Sigmoid colon (tissue), 4 donors: ENCODE data around the gene ARHGEF10L.

Experiments
- CTCF ChIP-seq, 4 experiments: fragments of 450-650 bp in 3 of 4; fragments of 200-600 bp in 1 of 4; IDR thresholded peaks; one replicate each; pipeline ENCODE4 v1.5.1; 2016 to 2019; ENCODE audit warnings: antibody characterized with exemption in 4 of 4, mild to moderate bottlenecking in 3 of 4, moderate library complexity in 2 of 4
- EP300 ChIP-seq, 4 donors: sonication (generic); formaldehyde crosslinking; IDR thresholded peaks; one replicate each; pipeline ENCODE4 v1.6.1; 2017; ENCODE audit warnings: antibody characterized with exemption in 4 of 4
- POLR2A ChIP-seq, 2 donors: fragments of 450-650 bp; IDR thresholded peaks; one replicate each; pipeline ENCODE4 v1.6.1; 2016; ENCODE audit warnings: antibody characterized with exemption in 2 of 2, mild to moderate bottlenecking in 2 of 2, moderate library complexity in 2 of 2
- POLR2AphosphoS5 ChIP-seq, 4 donors: sonication (generic); formaldehyde crosslinking; IDR thresholded peaks; one replicate each; pipeline ENCODE4 v1.6.1; 2017; ENCODE audit warnings: antibody characterized with exemption in 4 of 4

- no peak for TF ChIP-seq CTCF (IDR thresholded peaks at IDR 0.05)
- no peak for TF ChIP-seq POLR2A (IDR thresholded peaks at IDR 0.05)
- TF ChIP-seq EP300 (IDR thresholded peaks at IDR 0.05): no peak
- TF ChIP-seq POLR2AphosphoS5 (IDR thresholded peaks at IDR 0.05): no peak
Measured at GRCh38 chr1:17616731-17617279, 77.3 kb downstream of the ARHGEF10L start.
